DMS79 treated with DMSO at 0.1 percent for 48 hours (cell line): Measurements from ENCODE around the gene CD74.

Experiments
- DNase-seq: peaks from one replicate; lab custom pipeline; 2025; lab: John Stamatoyannopoulos, UW

CD74 gene

DNA sequence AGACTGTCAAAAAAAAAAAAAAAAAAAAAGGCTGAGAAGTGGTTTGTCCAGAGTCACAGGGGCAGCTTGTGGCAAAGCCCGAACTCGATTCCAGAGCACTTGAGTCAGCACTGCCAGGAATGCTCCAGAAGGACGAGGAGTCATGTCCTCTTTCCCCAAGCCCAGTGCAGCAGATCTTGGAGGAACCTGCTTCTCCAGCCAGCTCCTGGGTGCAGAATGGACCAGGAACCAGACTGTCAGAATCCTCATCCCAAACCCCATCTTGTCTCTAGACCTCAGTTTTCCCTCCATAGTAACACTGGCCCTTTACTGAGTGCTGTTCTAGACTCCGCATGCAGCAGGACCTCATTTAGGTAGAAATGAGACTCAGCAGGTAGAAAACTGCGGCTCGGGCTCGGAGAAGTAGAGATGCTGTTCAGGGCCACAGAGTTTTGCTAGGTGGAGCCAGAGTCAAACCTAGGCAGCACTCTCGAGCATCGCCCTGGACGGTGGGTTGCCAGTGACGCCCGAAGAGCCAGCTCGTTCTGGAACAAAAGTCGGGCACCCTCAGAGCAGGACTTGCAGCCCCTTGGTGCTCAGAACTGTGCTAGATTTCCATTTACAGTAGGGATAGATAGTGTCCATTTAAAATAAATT lies 15.4 kb downstream of the CD74 start:
- DNase-seq, result no peak

DNA sequence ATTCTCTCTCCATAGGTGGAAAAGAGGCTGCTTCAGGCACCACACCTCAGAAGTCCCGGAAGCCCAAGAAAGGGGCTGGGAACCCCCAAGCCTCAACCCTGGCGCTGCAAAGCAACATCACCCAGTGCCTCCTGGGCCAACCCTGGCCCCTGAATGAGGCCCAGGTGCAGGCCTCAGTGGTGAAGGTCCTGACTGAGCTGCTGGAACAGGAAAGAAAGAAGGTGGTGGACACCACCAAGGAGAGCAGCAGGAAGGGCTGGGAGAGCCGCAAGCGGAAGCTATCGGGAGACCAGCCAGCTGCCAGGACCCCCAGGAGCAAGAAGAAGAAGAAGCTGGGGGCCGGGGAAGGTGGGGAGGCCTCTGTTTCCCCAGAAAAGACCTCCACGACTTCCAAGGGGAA lies 16.4 kb downstream of the CD74 start:
- no peak for DNase-seq

DNA sequence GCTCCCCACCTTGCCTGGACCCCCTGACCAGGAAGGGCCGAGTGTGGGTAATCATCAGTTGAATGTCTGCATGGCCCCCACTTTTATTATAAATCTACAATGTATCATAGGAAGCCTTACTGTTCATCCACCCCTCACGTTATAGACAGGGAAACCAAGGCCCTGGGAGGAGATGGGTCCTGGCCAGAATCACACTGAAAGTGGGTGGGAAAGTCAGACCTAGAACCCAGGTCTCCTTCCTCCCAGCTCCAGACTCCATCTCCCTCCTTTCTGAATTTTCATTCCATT lies 17.1 kb downstream of the CD74 start:
- DNase-seq, result no peak

DNA sequence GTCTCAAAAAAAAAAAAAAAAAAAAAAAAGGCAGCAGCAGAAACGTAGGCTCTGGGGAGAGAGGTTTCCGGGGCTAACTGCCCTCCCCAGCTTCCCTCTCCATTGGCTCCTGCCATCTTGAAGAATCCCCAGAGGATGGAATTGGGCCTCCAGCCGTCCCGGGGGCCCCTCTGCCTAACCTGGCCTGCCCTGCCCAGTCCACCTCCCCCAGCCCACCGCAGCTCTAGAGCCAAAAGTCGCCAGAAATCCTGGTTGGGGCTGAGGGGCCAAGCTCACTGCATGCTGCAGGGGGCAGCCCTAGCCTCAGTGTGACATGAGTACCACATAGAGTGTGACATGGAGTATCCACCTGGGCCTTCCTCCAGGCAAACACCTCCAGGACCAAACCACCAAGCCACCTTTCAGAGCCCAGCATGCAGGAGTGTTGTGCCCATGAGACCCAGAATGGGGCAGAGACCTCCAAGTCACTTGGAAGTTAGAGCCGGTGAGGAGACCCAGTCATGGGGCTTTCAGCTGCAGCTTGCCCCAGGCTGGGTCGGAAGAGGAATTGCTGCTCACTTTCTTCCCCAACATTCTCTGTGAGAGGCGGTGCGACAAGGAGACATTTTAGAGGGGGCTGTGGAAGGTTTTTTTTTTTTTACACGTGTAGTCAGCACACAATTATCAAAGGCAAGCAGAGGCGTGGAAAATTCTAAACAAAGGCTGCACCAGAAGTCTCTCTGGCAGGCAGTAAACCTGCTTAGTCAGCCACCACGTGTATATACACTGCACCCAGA lies 17.6 kb downstream of the CD74 start:
- no peak for DNase-seq

DNA sequence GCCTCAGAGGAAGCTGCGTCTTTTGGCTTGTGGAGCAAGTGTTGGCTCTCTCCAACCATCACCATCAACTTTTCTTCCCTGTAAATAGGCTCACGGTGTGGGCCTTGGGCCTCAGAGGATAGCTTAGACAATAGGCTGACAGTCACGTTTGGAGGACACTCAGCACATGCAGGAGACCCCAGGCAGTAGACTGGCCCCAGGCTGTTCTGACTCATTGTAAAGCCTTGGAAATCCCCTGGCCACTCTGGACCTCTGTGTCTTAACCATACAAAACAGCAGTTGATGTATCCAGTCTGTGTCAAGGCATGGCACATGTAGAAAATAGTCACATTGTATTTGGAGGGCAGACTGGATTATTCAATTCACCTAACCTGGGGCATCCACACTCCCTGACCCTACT lies 18.6 kb downstream of the CD74 start:
- no peak for DNase-seq

DNA sequence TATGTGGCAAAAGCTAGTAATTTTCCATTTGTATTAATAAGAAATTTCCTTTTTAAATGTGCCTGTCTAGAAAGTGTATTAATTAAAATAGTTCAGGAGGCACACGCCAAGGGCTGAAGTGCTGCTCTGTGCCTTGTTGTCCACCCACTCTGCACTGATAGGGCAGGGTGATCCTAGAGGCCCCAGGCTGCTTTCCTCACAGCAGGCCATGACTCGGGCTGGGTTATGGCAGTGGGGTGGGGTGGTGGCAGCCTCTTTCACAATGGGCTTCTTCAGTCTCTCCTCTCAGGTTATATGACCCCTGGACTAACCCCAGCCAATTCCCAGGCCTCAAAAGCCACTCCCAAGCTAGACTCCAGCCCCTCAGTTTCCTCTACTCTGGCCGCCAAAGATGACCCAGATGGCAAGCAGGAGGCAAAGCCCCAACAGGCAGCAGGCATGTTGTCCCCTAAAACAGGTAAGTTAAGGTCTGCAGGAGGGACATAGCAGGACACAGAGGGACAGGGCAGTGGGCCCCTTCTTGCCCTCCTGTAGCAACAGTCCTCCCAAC lies 19.5 kb downstream of the CD74 start:
- no peak for DNase-seq

DNA sequence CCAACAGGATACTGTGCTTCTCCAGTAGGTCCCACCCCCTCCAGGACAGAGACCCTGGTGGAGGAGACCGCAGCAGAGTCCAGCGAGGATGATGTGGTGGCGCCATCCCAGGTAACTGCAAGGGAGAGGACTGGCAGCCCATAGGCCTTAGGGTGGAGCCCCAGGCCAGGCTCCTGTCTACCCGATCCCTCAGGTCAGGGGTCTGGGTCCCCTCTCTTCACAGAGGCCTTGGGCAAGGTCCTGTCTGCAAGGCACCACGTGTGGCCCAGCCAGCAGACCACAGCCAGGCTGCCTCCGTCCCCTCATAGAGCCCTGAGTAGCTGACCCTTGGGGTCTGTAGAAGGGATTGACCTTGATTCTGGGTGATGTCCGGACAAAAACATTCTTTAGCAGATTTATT lies 20.0 kb downstream of the CD74 start:
- no peak for DNase-seq

DNA sequence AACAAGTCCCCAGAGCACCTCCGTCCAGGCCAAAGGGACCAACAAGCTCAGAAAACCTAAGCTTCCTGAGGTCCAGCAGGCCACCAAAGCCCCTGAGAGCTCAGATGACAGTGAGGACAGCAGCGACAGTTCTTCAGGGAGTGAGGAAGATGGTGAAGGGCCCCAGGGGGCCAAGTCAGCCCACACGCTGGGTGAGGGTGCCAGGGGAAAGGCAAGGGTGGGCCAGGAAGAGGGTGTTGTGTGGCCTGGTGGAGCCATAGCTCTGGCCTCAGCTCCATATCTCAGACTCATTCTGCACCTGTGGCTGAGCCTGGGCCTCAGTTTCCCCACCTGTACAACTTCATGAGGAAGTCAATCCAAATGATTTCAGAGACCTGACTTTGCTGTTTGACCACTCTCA lies 20.7 kb downstream of the CD74 start:
- no peak for DNase-seq

DNA sequence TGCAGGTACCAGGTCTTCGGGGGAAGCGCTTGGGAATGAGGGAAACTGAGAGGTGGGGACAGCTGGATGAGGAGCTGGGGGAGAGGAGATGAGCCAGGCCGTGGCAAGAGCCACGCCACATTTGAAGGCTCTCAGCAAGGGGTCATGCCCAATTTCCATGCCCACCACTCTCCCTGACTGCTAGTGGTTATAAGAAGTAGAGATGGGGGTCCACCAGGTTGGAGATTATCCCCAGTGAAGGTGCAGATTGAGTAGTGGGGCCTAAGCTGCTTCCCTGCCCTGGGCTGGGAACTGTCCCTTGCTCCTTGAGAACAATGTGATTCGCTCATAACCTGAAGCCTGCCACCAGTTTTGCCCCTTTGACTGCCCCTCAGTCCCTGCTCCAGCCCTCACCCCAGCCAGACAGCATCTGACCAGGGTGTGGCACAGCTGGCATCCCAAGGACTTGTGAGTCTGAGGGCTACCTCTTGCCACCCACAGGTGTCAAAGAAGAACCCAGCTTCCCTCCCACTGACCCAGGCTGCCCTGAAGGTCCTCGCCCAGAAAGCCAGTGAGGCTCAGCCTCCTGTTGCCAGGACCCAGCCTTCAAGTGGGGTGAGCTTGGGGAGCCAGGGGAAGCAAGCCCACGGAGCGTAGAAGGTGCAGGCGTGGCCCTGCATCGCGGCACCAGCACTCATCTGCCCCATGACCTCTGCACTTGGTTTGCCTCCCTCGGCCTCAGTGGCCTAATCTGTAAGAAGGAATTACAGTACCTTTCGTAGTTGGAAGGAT lies 21.5 kb downstream of the CD74 start:
- DNase-seq, result no peak

DNA sequence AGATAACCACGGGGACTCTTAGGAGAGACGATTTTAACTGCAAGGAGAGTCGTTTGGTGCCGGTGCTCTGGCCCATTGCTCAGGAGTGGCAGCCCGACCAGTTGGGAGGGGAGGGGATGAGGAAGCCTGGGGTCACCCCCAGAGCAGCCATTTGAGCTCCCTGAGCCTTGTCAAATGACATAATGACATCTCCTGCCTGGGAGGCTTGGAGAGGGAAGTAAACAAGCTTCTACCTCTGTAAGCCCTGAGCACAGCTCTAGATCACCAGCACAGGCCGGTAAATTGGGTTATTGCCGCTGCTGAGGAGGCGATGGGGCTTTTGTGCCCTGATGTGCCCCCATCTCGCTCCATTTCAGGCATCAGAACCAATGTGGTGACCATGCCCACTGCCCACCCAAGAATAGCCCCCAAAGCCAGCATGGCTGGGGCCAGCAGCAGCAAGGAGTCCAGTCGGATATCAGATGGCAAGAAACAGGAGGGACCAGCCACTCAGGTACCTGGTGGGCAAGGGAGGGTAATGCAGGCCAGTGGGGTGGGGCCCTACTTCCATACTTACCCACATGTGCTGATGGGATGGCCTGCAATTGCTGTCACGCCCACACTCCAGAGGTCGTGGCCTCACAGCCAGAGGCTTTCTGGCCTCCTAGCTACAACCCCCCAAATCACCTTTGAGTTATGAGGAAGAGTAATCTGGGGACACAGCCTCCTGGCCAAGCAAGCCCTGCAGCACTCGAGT lies 23.0 kb downstream of the CD74 start:
- no peak for DNase-seq

DNA sequence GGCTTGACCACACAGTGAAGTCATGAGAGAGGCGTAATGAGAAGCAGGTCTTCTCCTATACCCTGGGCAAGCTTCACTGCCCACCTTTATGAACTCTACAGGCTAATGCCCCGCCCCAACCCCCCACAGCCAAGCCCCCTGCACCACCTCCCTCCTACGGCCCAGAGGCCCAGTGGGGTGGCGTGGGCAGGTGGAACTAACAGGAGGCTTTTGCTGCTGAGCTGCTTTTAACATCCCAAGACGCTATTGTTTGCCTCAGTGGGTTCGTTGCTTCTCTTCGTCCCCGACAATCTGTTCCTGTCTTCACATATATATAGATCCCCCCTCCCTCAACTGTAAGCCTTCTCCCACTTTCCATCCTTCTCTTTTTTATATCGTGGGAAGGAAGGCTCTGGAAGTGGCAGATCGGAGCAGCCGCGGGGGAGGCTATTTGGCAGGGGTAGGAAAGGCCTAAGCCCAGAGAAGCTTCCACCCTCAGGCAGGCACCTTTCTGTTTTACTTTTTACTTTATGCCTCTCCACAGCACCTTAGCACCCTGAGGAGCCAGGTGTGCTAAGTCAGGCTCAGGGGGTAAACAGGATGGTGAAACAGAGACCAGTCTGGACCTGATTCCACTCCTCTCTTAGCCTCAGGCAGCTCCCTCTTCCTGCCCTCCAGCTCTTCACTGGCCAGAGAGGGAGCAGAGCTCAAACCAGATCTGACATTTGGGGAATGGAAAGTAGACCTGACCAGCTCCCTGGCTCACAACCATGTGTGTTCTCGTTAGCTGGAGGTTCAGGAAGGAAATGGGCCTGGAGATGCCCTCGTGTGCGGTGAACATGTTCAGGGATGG lies 26.5 kb downstream of the CD74 start:
- DNase-seq, result no peak

DNA sequence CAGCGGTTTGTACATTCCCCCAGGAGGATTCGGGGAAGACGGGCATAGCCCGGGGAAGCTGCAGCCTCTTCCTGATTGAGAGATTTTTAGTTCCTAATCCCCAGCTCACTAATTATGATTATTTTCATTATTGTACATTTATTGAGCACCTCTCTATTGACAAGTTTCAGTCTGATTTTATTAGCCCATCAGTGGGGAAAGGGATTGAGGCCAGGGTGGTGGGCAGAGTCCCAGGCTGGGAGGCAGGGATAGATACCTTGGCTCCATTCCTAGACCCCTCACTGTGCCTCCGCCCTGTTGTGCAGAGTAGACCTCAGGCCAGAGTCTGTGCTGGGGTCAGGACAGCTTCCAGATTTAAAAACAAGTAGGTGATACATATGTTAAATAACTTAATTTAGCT lies 28.0 kb downstream of the CD74 start:
- no peak for DNase-seq

DNA sequence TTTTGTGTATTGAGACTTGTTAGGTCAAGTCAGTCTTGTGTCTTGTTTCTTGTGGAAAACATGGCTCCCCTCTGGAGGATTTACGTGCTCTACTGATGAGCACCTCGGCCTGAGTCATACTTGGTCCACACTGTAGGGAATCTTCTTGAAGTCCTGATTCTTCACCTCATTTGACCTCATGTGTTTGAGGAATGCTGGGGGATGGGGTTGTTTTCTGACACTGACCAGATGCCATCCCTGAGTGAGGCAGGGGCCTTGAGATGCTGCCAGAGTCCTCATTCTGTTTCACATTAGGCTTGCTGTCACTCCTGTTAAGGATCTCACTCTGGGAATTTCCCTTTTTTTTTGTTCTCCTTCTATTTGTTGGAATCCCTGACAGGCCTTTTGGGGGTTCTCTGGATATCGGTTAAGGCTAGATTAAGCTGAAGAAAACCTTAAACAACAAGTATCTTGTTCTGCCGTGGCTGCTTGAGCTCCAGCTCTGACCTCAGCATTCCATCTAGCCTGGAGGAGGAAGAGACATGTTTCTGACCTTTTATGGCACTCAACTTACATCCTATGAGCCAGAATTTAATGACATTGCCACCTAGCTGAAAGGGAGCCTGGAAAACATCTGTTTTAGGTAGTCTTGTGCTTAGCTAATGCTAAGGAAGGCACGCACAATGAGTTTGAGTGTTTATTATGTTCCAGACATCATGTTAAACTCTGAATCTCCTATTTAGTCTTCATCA lies 34.6 kb downstream of the CD74 start:
- DNase-seq, result no peak

DNA sequence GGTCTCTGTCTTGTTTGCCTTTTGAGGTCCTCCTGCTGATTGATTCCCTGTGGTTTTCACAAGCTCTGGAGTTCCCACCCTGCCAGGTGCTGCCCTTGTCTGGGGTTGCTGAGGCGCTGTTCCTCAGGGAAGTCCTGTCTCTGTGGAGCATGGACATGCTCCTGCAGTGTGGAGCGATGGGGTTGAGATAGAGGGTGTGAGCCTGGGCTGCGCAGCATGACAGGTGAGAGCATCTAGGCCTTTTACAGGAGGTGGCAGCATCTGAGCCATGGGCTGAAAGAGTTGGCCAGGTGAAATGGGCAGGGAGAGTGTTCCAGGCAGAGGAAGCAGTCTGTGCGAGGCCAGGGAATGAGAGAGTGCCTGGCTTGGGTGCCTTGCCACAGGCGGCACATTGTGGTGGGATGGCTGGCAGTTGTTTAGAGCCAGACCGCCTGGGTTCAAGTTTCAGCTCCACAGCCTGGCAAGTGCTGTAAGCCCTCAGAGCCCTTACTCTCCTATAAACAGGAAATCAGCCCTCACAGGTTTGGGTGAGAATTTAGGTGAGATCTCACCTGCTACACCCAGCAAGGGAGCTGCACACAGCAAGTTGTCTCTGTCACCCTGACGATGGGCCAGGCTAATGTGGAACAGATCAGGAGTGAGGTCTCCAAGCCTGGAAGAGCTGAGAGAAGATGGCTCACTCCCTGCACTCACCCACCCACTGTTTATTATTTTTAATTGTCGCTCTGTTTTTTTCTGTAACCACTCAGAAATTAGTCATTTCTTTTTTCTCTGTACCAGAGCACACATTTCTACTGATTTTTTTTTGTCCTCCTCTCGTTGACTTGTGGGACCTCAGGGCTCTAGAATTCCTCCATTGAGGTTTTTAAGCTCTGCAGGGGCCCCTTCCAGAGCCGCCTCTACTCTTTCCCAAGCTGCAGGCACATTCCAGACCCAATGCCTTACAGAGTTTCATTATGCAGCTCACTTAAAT lies 35.6 kb downstream of the CD74 start:
- DNase-seq, result no peak

DNA sequence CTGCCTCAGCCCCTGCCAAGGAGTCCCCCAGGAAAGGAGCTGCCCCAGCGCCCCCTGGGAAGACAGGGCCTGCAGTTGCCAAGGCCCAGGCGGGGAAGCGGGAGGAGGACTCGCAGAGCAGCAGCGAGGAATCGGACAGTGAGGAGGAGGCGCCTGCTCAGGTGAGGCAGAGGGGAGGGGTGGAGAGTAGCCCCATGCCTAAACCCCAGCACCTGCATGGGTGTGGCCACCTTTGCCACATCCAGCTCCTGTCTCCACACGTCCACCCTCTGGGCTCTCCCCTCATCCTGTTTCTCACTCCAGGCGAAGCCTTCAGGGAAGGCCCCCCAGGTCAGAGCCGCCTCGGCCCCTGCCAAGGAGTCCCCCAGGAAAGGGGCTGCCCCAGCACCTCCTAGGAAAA lies 38.1 kb downstream of the CD74 start:
- DNase-seq, result no peak

DNA sequence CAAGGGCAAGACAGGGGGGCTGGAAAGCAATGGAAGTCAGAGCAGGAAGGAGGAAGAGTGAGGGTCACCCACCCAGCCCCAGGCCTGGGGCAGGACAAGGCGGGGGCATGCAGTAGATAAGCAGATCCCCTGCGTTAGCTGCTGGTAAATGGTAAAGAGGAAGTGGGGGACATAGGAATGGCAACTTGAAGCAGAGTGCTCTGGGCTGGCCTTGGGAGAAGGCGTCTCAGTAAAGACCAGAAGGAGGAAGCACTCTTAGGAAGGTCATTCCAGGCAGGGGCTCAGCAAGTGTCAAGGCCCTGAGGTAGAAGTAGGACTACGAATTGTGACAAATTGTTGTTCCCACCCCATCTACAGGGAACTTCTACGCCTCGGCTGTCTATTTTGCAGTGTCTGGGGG lies 40.1 kb downstream of the CD74 start:
- DNase-seq, result no peak

DNA sequence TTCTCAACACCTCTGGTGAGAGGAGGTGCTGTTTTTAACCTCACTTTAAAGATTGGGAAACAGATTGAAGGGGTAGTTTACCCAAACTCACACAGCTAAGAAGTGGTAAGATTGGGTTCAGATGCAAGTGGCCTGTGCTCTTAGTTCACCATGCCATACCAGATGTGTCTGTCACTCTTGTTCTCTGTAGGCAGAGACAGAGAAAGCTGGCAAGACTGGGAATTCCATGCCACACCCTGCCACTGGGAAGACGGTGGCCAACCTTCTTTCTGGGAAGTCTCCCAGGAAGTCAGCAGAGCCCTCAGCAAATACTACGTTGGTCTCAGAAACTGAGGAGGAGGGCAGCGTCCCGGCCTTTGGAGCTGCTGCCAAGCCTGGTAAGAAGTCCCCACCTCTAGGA lies 44.2 kb downstream of the CD74 start:
- no peak for DNase-seq

DNA sequence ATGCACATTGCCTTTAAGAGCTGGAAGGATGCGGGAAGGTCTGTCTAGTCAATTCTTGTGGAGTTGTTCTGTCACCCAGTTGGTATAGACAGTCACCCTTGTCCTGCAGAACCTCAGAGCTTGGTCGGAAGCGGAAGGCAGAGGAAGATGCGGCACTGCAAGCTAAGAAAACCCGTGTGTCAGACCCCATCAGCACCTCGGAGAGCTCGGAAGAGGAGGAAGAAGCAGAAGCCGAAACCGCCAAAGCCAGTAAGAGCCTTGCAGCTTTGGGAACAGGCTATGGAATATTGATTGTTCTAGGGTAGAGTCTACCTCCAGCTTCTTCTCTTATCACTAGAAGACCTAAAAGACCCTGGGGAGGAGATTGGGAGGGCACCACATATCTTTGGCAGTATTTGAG lies 48.7 kb downstream of the CD74 start:
- DNase-seq, result no peak

DNA sequence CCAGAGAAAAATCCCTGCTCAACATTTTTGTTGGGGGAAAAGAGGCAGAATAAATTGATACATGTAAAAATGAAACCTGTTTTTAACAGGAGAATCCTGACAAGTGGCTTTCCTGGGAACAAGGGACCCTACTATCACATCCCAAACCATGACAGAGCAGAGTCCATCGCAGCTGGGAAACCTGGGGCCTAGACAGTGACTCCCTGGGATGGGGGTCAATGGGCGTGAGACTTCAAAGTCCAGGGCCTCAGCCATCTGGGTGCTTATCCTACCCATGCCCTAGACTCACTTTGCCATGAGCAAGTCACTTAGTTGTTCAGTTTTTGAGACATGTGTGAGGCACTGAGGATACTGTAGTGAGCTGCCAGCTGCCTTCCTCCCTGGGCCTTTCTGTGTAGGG lies 49.5 kb downstream of the CD74 start:
- no peak for DNase-seq

DNA sequence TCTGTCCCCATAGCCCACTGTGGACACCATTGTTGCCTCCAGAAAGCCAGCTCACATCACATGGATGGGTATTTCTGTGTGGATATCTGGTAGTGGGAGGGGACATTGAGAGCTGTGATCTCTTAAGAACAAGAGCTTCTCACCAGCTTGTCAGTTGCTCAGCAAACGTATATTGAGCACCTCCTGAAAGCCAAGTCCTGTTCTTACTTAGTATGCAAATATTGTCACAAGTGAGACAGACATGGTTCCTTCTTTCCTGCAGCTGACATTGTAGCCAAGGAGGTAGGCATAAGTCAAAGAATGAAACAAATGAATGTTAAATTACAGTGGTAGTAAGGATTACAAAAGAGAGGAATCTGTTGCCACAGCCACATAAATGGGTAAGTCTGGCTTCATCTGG lies 51.4 kb downstream of the CD74 start:
- DNase-seq, result no peak
